ENCODE measurements around the gene UGT1A4. TPM values are rescaled to one million over a fixed set of nuclear protein-coding genes. Genes with fewer than 3 reads are reported as not detected.

UGT1A4 gene
- total RNA-seq, 1 experiment from 2014 or later = not detected

DNA sequence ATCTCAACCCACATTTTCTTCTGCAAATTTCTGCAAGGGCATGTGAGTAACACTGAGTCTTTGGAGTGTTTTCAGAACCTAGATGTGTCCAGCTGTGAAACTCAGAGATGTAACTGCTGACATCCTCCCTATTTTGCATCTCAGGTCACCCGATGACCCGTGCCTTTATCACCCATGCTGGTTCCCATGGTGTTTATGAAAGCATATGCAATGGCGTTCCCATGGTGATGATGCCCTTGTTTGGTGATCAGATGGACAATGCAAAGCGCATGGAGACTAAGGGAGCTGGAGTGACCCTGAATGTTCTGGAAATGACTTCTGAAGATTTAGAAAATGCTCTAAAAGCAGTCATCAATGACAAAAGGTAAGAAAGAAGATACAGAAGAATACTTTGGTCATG, 49.5 kb downstream of the UGT1A4 start:
- CTCF ChIA-PET = no interaction called here
- no peaks in the 10 kb centered on the region for H3K27me3 Mint-ChIP-seq (ENCODE audit: insufficient read depth, unreplicated experiment)
- no peaks in the 10 kb centered on the region for H3K36me3 Mint-ChIP-seq (ENCODE audit: insufficient read depth, unreplicated experiment)
- TF ChIP-seq, protein P1, sequence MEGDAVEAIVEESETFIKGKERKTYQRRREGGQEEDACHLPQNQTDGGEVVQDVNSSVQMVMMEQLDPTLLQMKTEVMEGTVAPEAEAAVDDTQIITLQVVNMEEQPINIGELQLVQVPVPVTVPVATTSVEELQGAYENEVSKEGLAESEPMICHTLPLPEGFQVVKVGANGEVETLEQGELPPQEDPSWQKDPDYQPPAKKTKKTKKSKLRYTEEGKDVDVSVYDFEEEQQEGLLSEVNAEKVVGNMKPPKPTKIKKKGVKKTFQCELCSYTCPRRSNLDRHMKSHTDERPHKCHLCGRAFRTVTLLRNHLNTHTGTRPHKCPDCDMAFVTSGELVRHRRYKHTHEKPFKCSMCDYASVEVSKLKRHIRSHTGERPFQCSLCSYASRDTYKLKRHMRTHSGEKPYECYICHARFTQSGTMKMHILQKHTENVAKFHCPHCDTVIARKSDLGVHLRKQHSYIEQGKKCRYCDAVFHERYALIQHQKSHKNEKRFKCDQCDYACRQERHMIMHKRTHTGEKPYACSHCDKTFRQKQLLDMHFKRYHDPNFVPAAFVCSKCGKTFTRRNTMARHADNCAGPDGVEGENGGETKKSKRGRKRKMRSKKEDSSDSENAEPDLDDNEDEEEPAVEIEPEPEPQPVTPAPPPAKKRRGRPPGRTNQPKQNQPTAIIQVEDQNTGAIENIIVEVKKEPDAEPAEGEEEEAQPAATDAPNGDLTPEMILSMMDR (IDR thresholded peaks at IDR 0.05; ENCODE audit: unreplicated experiment) = no peak
- BruUV-seq (replicated peaks) = no TSS peak
- no peaks in the 10 kb centered on the region for H3K9me3 Mint-ChIP-seq (ENCODE audit: unreplicated experiment)
- intact Hi-C loops (cut with micrococcal nuclease) = no loop called here
- DNase-seq (ENCODE audit: unreplicated experiment) = no peak
- no peak overlapping the region for H3K4me3 Mint-ChIP-seq (ENCODE audit: unreplicated experiment)
- peaks cover 15% of the 10 kb centered on the region for H3K4me1 Mint-ChIP-seq (ENCODE audit: insufficient read depth, unreplicated experiment)
- no peak overlapping the region for H3K27ac Mint-ChIP-seq (ENCODE audit: low read depth, unreplicated experiment)
- POLR2A ChIA-PET = no interaction called here

DNA sequence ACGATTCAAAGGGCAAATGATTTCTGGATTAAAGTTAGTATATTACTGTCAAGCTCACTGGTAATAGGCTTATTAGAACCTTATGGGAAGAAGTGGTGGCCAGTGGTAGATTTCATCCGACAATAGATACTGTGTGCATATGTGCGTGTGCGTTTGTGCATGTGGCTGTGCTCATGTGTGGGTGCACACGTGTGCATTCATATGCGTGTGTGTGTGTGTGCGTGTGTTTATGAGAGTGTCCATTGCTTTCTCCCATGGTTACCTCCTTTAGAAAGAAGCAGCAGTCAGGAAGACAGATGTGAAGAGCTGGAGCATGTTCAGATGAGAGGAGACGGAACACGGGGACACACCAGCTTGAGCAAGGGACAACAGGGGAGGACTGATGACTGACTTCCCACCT, 50.7 kb downstream of the UGT1A4 start:
- TF ChIP-seq, protein P1 (IDR thresholded peaks at IDR 0.05; ENCODE audit: unreplicated experiment) = no peak
- H3K27me3 Mint-ChIP-seq (ENCODE audit: insufficient read depth, unreplicated experiment) = no peaks in the 10 kb centered on the region
- no peak for DNase-seq (ENCODE audit: unreplicated experiment)
- H3K4me1 Mint-ChIP-seq (ENCODE audit: insufficient read depth, unreplicated experiment) = peaks cover 5% of the 10 kb centered on the region
- ChIA-PET POLR2A (interaction anchor here (1.3 kb wide), 1 partner anchor 8 kb away, joined by 4 read pairs; no protein-coding TSS in a partner anchor), CTCF (interaction anchor here (0.6 kb wide), 1 partner anchor 372 kb away, joined by 3 read pairs; no protein-coding TSS in a partner anchor)
- intact Hi-C loops (cut with micrococcal nuclease) = no loop called here
- no peaks in the 10 kb centered on the region for H3K36me3 Mint-ChIP-seq (ENCODE audit: insufficient read depth, unreplicated experiment)
- H3K9me3 Mint-ChIP-seq (ENCODE audit: unreplicated experiment) = no peaks in the 10 kb centered on the region
- BruUV-seq (replicated peaks) = no TSS peak
- no peak overlapping the region for H3K4me3 Mint-ChIP-seq (ENCODE audit: unreplicated experiment)
- H3K27ac Mint-ChIP-seq (ENCODE audit: low read depth, unreplicated experiment) = no peak overlapping the region

DNA sequence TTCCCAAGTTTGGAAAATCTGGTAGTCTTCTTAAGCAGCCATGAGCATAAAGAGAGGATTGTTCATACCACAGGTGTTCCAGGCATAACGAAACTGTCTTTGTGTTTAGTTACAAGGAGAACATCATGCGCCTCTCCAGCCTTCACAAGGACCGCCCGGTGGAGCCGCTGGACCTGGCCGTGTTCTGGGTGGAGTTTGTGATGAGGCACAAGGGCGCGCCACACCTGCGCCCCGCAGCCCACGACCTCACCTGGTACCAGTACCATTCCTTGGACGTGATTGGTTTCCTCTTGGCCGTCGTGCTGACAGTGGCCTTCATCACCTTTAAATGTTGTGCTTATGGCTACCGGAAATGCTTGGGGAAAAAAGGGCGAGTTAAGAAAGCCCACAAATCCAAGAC, 53.6 kb downstream of the UGT1A4 start:
- intact Hi-C loops (cut with micrococcal nuclease) = no loop called here
- Mint-ChIP-seq H3K4me3 (ENCODE audit: unreplicated experiment) (no peak overlapping the region), H3K27ac (ENCODE audit: low read depth, unreplicated experiment) (no peak overlapping the region), H3K36me3 (ENCODE audit: insufficient read depth, unreplicated experiment) (no peaks in the 10 kb centered on the region), H3K27me3 (ENCODE audit: insufficient read depth, unreplicated experiment) (no peaks in the 10 kb centered on the region), H3K9me3 (ENCODE audit: unreplicated experiment) (peaks cover 19% of the 10 kb centered on the region), H3K4me1 (ENCODE audit: insufficient read depth, unreplicated experiment) (no peaks in the 10 kb centered on the region)
- TF ChIP-seq, protein P1 (IDR thresholded peaks at IDR 0.05; ENCODE audit: unreplicated experiment) = no peak
- DNase-seq (ENCODE audit: unreplicated experiment) = no peak
- BruUV-seq (replicated peaks) = no TSS peak
- ChIA-PET CTCF (no interaction called here), POLR2A (no interaction called here)

DNA sequence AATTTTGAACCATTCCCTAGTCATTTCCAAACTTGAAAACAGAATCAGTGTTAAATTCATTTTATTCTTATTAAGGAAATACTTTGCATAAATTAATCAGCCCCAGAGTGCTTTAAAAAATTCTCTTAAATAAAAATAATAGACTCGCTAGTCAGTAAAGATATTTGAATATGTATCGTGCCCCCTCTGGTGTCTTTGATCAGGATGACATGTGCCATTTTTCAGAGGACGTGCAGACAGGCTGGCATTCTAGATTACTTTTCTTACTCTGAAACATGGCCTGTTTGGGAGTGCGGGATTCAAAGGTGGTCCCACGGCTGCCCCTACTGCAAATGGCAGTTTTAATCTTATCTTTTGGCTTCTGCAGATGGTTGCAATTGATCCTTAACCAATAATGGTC, 54.0 kb downstream of the UGT1A4 start:
- intact Hi-C loops (cut with micrococcal nuclease) = no loop called here
- no peaks in the 10 kb centered on the region for H3K4me1 Mint-ChIP-seq (ENCODE audit: insufficient read depth, unreplicated experiment)
- DNase-seq (ENCODE audit: unreplicated experiment) = no peak
- no peaks in the 10 kb centered on the region for H3K36me3 Mint-ChIP-seq (ENCODE audit: insufficient read depth, unreplicated experiment)
- BruUV-seq (replicated peaks) = no TSS peak
- TF ChIP-seq, protein P1 (IDR thresholded peaks at IDR 0.05; ENCODE audit: unreplicated experiment) = no peak
- peaks cover 19% of the 10 kb centered on the region for H3K9me3 Mint-ChIP-seq (ENCODE audit: unreplicated experiment)
- H3K27ac Mint-ChIP-seq (ENCODE audit: low read depth, unreplicated experiment) = no peak overlapping the region
- CTCF ChIA-PET = no interaction called here
- no peak overlapping the region for H3K4me3 Mint-ChIP-seq (ENCODE audit: unreplicated experiment)
- no peaks in the 10 kb centered on the region for H3K27me3 Mint-ChIP-seq (ENCODE audit: insufficient read depth, unreplicated experiment)
- POLR2A ChIA-PET = no interaction called here

Data from MCF 10A (cell line).